Keratinocyte (primary cell): ENCODE data around the gene CD34. TPM values are rescaled to one million over a fixed set of nuclear protein-coding genes. Genes with fewer than 3 reads are reported as not detected.

Experiments used
- DNase-seq: peaks from one replicate; pipeline ENCODE4 v3.0.0-alpha.2; 2011; ENCODE audit warnings: low read depth, missing footprints, low spot score
- FAIRE-seq: peaks from 2 replicates; lab custom pipeline; 2011; peaks lifted over from hg19 to GRCh38; lab: Jason Lieb, UNC
- H2AFZ ChIP-seq: 2 replicates; pipeline ENCODE4 v1.6.0; 2012; ENCODE audit warnings: low read length, control low read depth, inconsistent platforms; ENCODE audit not compliant: control insufficient read depth
- H3K27ac ChIP-seq: 2 replicates; pipeline ENCODE4 v1.5.1; 2011; ENCODE audit warnings: low read length; ENCODE audit not compliant: control insufficient read depth, insufficient read depth
- H3K27me3 ChIP-seq: 3 replicates; pipeline ENCODE4 v1.6.0; 2011; ENCODE audit warnings: low read length; ENCODE audit not compliant: control insufficient read depth, insufficient read depth; ENCODE audit errors: extremely low read depth
- H3K36me3 ChIP-seq, 2 experiments: 2 replicates in 1 of 2; 3 replicates in 1 of 2; pipeline ENCODE4 v1.5.1; 2011; ENCODE audit warnings: low read length in 2 of 2, mild to moderate bottlenecking in 1 of 2; ENCODE audit not compliant: control insufficient read depth in 2 of 2, insufficient read depth in 2 of 2; ENCODE audit errors: extremely low read depth in 1 of 2
- H3K4me1 ChIP-seq: 3 replicates; pipeline ENCODE4 v1.5.1; 2011; ENCODE audit warnings: low read length; ENCODE audit not compliant: control insufficient read depth, insufficient read depth; ENCODE audit errors: extremely low read depth
- H3K4me2 ChIP-seq: 3 replicates; pipeline ENCODE4 v1.6.0; 2011; ENCODE audit warnings: low read depth, low read length; ENCODE audit not compliant: control insufficient read depth, insufficient read depth; ENCODE audit errors: extremely low read depth
- H3K4me3 ChIP-seq, 3 experiments: fragments of 200-600 bp in 1 of 3; sonication (generic) in 1 of 3; 2 replicates in 2 of 3; 3 replicates in 1 of 3; pipeline ENCODE4 v1.5.1; 2011 to 2016; ENCODE audit warnings: low read length in 3 of 3, mild to moderate bottlenecking in 3 of 3, control low read depth in 2 of 3, inconsistent platforms in 1 of 3, low read depth in 1 of 3, mixed read lengths in 1 of 3, mixed run types in 1 of 3, moderate library complexity in 1 of 3; ENCODE audit not compliant: control insufficient read depth in 2 of 3, insufficient read depth in 2 of 3; ENCODE audit errors: extremely low read depth in 1 of 3
- H3K79me2 ChIP-seq: 2 replicates; pipeline ENCODE4 v1.6.0; 2012; ENCODE audit warnings: low read length; ENCODE audit not compliant: control insufficient read depth, insufficient read depth
- H3K9ac ChIP-seq: 3 replicates; pipeline ENCODE4 v1.6.0; 2011; ENCODE audit warnings: low read length; ENCODE audit not compliant: control insufficient read depth, insufficient read depth; ENCODE audit errors: extremely low read depth
- H3K9me1 ChIP-seq: 3 replicates; pipeline ENCODE4 v1.6.0; 2011; ENCODE audit warnings: low read length; ENCODE audit not compliant: control insufficient read depth, insufficient read depth; ENCODE audit errors: extremely low read depth
- H3K9me3 ChIP-seq: 2 replicates; pipeline ENCODE4 v1.5.1; 2012; ENCODE audit warnings: low read depth, low read length; ENCODE audit not compliant: control insufficient read depth
- H4K20me1 ChIP-seq: 3 replicates; pipeline ENCODE4 v1.6.0; 2011; ENCODE audit warnings: low read length; ENCODE audit not compliant: control insufficient read depth, insufficient read depth; ENCODE audit errors: extremely low read depth
- EZH2 ChIP-seq: IDR thresholded peaks from one replicate; pipeline ENCODE4 v1.6.1; 2012; ENCODE audit warnings: inconsistent platforms, mild to moderate bottlenecking, low read length, moderate library complexity
- dilution Hi-C: fragments of 300-500 bp; cut with MboI; formaldehyde crosslinking; loops from one replicate; pipeline ENCODE4 v1.7.0; 2020; ENCODE audit warnings: low sequenced_read_pairs; ENCODE audit not compliant: extremely low pct_ligation_motif_present
- polyA plus RNA-seq, 5 experiments: library from polyadenylated mRNA; depleted of rRNA in 3 of 5; stranded (reverse) in 3 of 5; stranded (forward) in 1 of 5; unstranded in 1 of 5; fragments of >200 nt; gene quantifications; 1 replicate in 1 of 5; 2 replicates in 3 of 5; 3 replicates in 1 of 5; pipeline versions ENCODE4 v1.2.1 to v1.2.3, GENCODE V29; 2011 to 2012; ENCODE audit warnings: missing spikeins in 2 of 5, low read depth in 1 of 5, low replicate concordance in 1 of 5
- TF ChIP-seq, protein P1 (sequence below), 3 experiments: IDR thresholded peaks in 1 of 3; conservative IDR thresholded peaks in 1 of 3; optimal IDR thresholded peaks in 1 of 3; 2 replicates in 2 of 3; 3 replicates in 1 of 3; pipeline versions ENCODE3 to v1.5.1; 2011; ENCODE audit warnings: low read length in 3 of 3, mild to moderate bottlenecking in 3 of 3, moderate library complexity in 2 of 3, control low read depth in 1 of 3, inconsistent platforms in 1 of 3; ENCODE audit not compliant: insufficient read depth in 2 of 3; ENCODE audit errors: extremely low read depth in 1 of 3

CD34 gene
- polyA plus RNA-seq, 1 donor (not counting 4 experiments of a cell fraction or from before 2014, with no cell fraction given), result 0.03 TPM

DNA sequence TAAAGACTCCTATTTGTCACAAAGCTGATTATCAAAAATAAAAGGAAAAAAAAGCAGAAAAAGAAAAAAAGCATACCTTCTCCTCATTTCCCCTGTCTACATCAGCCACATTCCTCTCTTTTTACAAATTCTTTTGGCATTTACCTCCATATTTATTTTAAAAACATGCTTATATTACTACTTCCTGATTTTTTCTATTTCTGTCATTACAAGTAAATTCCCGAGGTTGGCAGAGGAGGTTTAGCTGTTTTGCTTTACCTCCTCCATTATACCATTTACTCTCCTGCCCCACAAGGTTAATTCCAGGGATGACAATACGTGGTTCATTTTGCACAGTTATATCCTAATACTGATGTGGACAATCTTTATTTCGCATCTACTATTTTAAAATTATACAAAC lies 26.3 kb upstream of the CD34 start:
- Histone ChIP-seq H3K9ac (no peak overlapping the region), H2AFZ (no peak overlapping the region), H4K20me1 (no peaks in the 10 kb centered on the region), H3K79me2 (no peaks in the 10 kb centered on the region), H3K4me2 (no peak overlapping the region), H3K4me3 (no peak overlapping the region), H3K9me1 (no peaks in the 10 kb centered on the region), H3K27ac (no peak overlapping the region), H3K27me3 (no peaks in the 10 kb centered on the region), H3K36me3 (no peaks in the 10 kb centered on the region), H3K4me1 (no peaks in the 10 kb centered on the region), H3K9me3 (no peaks in the 10 kb centered on the region)
- TF ChIP-seq, protein P1, sequence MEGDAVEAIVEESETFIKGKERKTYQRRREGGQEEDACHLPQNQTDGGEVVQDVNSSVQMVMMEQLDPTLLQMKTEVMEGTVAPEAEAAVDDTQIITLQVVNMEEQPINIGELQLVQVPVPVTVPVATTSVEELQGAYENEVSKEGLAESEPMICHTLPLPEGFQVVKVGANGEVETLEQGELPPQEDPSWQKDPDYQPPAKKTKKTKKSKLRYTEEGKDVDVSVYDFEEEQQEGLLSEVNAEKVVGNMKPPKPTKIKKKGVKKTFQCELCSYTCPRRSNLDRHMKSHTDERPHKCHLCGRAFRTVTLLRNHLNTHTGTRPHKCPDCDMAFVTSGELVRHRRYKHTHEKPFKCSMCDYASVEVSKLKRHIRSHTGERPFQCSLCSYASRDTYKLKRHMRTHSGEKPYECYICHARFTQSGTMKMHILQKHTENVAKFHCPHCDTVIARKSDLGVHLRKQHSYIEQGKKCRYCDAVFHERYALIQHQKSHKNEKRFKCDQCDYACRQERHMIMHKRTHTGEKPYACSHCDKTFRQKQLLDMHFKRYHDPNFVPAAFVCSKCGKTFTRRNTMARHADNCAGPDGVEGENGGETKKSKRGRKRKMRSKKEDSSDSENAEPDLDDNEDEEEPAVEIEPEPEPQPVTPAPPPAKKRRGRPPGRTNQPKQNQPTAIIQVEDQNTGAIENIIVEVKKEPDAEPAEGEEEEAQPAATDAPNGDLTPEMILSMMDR (optimal IDR thresholded peaks at IDR 0.05 in 1 of 3, IDR thresholded peaks at IDR 0.05 in 1 of 3, conservative IDR thresholded peaks at IDR 0.05 in 1 of 3; ENCODE audit: extremely low read depth in 1 of 3, insufficient read depth in 2 of 3, low read length in 3 of 3), result no peak
- TF ChIP-seq EZH2, result no peak
- DNase-seq, result no peak
- FAIRE-seq, result no peak
- dilution Hi-C loops, result no loop called here

DNA sequence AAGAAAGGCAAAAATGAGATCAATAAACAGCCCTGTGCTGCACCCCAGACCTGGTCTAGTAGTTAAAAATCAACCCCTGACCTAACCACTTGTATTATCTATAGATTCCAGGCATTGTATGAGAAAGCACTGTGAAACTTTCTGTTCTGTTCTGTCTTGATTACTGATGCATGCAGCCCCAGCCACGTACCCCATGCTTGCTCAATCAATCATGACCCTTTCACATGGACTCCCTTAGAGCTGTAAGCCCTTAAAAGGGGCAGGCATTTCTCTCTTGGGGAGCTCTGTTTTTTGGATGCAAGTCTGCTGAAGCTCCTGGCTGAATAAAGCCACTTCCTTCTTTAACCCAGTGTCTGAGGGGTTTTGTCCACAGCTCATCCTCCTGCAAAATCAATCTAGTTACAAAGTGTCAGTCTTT lies 24.2 kb upstream of the CD34 start:
- FAIRE-seq, result peak; percentile 23
- H3K4me3 ChIP-seq, result no peak overlapping the region
- H3K36me3 ChIP-seq, result no peaks in the 10 kb centered on the region
- no peaks in the 10 kb centered on the region for H3K4me1 ChIP-seq
- dilution Hi-C loops, result no loop called here
- H3K4me2 ChIP-seq, result no peak overlapping the region
- DNase-seq, result no peak
- H3K9me3 ChIP-seq, result no peaks in the 10 kb centered on the region
- TF ChIP-seq, protein P1 (optimal IDR thresholded peaks at IDR 0.05 in 1 of 3, IDR thresholded peaks at IDR 0.05 in 1 of 3, conservative IDR thresholded peaks at IDR 0.05 in 1 of 3; ENCODE audit: extremely low read depth in 1 of 3, insufficient read depth in 2 of 3, low read length in 3 of 3), result no peak
- TF ChIP-seq EZH2, result no peak
- no peaks in the 10 kb centered on the region for H3K9me1 ChIP-seq
- H4K20me1 ChIP-seq, result no peaks in the 10 kb centered on the region
- H2AFZ ChIP-seq, result no peak overlapping the region
- H3K27ac ChIP-seq, result no peak overlapping the region
- no peak overlapping the region for H3K9ac ChIP-seq
- no peaks in the 10 kb centered on the region for H3K27me3 ChIP-seq
- H3K79me2 ChIP-seq, result no peaks in the 10 kb centered on the region
